ENCODE data around the gene HES3.

DNA sequence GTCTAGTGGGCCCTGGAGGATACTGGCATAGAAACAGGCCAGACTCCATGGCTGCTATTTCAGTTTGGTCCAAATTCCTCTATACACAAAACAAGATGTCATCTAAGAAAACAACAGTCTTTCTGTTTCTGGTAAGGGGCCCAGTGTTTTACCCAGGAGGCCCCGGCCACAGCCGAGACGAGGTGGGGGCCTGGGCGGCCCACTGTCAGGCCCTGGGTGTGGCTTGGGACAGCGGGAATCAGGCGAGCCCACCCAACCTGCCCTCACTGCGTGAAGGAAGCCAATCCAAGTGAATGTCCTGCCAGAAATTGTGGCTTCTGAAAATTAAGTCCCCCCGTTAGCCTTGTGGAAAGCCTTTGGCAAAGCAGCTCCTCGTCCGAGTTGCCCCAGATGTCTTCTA lies 48.1 kb downstream of the HES3 start:
- TF ChIP-seq POLR2A (IDR thresholded peaks at IDR 0.05; ENCODE audit: low read length) (no peak), GATA1 (IDR thresholded peaks at IDR 0.05; ENCODE audit: low read depth, low read length) (no peak)
